GM18499 (cell line): ENCODE results near the gene TTLL11.

Experiments used
- ATAC-seq: cut with Tn5 transposase; IDR thresholded peaks from one replicate; pipeline ENCODE4 v1.9.1; 2021; ENCODE audit warnings: moderate number of reproducible peaks; ENCODE audit not compliant: insufficient read depth, unreplicated experiment

TTLL11 gene

GRCh38 chr9:121949766-121950165 lies 143.3 kb downstream of the TTLL11 start:
- no peak for ATAC-seq

DNA sequence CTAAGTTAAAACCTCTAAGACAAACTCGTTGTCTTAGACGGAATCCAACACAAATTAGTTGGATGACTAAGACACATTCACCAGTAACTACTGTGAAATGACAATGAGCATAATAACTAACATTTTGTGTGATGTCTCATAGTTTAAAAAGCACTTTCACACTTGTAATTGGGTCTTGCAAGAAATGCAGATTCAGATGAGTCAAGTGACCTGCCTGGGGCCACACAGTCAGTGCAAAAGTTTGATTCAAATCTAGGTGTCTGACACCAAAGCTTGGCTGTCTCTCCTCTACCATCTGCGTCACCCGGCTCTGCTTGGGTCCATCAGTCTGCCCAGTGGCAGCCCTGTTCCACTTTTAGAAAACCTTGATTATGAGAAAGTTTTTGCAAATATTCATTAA lies 143.7 kb downstream of the TTLL11 start:
- no peak for ATAC-seq

DNA sequence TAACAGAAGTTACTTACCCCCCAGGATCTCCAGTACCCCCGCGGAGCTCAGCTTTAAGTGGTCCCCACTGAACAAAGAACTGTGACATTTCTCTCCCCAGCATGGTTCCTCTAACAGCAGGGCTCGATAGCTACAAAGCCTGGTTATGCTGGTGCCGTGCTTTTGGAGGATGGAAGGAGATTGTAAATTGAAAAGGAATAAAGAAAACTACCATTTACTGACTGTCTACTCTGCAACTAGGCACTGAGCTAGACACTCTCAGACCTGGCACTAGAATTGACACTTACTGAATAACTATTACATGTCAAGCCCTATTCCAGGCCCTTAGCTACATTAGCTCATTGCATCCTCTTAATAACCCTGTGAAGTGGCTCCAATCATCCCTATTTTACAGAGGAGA lies 145.3 kb downstream of the TTLL11 start:
- no peak for ATAC-seq

DNA sequence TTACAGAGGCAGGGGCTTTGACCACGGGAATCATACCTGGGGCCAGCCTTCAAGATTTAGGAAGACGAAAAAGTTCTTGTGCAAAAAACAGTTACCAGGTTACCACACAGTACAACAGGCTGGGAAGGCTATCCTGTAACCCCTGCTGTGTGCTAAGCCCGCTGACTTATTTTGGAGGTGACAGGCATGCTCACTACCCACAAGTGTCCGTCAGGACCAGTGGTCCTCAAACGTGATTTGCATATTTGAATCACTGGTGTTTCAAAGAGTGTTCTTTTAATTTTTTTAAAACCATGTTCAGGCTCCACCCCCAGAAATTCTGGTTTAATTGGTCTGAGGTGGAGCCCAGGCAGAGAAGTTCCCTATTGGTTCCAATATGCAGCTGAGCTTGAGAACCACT lies 146.6 kb downstream of the TTLL11 start:
- ATAC-seq, result no peak

DNA sequence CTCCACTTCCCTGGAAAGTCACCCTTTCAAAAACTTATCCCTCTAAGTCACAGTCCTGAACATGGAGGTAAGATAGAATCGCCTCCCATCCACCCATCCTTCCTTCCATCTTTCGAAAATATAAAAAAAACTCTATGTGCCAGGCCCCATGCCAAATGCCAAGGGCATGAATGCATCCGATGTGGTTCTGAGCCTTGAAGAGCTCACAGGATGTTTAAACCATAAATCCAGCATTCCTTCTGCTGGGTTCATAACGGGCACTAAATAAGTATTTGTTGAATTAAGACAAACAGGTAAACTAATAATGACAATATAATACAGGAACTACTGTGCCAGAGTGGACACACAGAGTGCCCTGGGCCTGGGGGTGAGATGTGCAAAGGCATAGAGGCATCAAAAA lies 147.3 kb downstream of the TTLL11 start:
- ATAC-seq, result no peak

DNA sequence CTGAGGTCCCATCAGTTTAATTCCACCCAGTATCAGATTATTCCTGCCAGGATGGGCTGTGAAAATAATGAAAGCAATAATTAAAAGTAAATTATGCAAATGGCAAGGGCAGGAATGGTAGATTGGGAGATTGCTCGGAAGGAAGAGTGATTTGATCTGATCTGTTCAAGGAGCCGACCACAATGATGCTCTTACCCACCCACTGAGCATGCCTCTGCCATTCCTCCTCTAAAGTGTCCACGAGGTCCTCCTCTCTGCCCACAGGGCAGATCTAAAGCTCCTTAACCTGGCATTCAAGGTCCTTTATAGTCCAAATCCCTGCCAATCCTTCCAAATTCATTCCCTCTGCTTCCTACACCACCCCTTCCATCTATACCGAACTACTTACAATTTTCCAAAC lies 147.8 kb downstream of the TTLL11 start:
- no peak for ATAC-seq

- no peak for ATAC-seq
Observed at GRCh38 chr9:121944711-121945191, 148.4 kb downstream of the TTLL11 start.

GRCh38 chr9:121943463-121943862 lies 149.6 kb downstream of the TTLL11 start:
- no peak for ATAC-seq

- ATAC-seq, result no peak
Observed at GRCh38 chr9:121942866-121943382, 150.2 kb downstream of the TTLL11 start.

DNA sequence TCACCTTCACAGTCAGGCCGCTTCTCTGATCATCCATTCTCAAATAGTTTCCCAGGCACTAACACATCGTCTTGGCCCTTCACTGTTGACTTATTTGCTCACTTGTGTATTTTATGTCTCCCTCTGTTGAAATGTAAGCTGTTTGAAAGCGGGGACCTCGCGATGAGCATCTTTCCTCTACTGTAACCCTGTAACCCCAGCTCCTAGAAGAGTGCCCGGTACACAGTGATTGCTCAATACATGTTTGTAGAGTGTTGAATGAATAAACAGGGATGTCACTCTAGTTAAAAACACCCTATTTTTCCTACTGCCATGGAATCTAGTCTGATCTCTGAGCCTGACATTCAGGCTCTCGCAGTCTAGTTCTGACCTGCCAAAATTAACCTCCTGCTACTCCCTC lies 150.8 kb downstream of the TTLL11 start:
- ATAC-seq, result no peak

DNA sequence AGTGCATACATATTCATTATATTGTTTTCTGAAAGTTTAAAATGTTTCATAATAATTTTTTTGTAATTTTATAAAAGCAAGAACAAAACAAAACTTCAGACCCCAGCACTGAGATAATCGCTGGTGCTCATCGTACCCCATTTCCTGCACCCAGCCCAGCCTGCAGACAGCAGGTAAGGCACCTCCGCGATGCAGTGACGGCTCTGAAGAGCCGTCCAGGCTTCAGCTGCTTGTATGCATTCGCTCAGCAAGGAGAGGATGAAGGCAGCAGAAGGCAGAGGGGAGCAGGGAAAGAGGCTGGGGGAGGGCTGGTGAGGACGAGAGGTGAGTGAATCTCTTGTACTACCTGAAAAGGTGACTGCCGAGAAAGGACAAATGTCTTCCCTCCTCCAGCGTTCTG lies 153.5 kb downstream of the TTLL11 start:
- ATAC-seq, result no peak

- no peak for ATAC-seq
Observed at GRCh38 chr9:121938621-121939020, 154.5 kb downstream of the TTLL11 start.

DNA sequence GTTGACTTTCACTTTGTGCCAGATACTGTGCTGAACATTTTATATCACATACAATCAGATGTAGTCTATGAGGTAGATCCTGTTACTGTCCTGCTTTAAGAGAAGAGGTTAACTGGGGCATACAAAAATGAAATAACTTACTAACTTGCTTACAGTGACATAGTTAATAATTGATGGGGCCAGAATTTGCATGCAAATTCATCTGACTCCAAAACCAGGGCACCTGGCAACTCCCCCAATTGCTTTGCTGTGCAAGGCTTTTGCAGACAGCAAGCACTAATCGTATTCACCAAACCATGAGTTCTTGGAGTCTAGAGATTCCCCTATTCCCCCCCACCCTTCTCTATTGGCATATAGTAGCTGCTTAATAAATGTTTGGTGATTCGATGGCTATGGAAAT lies 155.9 kb downstream of the TTLL11 start:
- no peak for ATAC-seq

GRCh38 chr9:121935739-121936138 lies 157.4 kb downstream of the TTLL11 start:
- no peak for ATAC-seq

DNA sequence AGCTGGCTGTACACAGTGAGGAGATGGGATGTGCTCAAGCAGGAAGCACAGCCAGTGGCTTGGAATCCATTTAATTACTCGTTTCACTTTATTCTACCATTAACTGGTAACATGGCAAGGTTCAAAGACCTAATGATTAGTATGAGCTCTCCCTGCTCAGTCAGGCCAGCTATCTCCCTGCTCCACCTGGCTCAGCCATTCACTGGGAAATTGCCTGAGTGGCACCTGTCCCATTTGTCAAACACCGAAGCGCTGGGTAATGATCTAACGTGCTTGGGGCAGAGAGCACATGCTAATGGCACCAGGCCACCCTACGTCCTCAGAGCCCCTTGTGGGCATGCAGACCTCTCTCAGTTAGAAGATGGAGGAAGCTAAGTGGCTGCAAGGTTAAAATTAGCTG lies 162.2 kb downstream of the TTLL11 start:
- no peak for ATAC-seq

DNA sequence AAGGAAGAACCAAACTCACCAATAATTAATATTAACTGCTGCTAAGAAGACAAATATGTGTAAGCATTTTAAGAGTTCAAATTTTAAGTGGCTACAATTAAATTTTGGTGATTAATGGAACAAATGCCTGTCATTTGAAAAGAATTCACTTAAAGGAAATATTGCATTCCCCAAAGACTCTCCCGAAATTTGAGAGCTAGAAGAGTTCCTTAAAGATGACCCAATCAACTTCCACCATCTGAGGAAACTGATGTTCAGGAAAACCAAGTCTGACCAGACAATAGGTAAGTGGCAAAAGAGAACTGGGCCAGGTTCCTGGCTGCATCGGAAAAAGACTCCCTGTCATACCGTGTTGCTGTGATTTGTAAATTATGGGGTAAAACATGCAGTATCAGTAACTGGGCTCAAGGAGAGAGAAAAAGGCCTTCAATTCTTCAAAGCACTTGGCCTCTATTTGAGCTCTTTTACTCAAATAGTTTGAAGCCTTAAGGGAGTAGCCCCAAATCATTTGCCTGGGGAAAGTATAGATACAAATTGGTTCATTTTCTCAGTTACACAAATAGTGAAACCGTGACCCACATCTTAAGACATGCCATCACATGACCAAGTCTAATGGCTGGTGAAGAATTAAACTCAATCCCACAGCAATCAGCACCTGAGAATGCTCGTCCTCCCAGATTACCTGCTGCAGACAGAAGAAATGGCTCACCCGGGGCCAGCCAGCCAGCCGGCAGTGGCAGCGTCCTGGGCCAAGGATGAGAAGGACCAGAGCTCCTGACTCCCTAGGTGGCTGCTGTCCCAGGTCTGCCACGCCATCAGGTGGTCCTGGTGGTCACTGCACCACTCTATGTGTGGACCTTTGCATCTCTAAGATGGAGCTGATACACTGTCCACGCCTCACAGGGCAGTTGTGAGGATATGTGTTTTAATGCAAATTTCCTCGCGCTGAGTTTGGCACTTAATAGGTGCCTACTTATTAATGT lies 162.9 kb downstream of the TTLL11 start:
- no peak for ATAC-seq

DNA sequence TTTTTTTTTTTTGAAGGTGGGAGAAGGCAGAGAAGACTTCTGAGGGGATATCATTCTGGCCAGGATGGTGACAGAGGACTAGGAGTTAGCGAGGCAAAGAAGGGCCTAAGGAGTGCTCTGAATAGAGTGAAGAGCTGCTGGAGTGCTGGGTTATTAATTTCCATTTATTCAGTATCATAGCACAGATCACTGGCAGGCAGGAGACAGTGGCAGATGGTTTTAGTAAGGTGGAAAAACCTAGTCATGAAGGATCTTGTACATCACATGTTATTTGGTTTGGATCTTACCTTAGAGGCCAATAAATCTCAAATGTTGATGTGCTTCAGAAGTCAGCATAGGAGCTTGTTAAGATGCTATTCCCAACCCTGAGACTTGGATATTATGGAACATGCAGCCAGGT lies 165.5 kb downstream of the TTLL11 start:
- no peak for ATAC-seq

DNA sequence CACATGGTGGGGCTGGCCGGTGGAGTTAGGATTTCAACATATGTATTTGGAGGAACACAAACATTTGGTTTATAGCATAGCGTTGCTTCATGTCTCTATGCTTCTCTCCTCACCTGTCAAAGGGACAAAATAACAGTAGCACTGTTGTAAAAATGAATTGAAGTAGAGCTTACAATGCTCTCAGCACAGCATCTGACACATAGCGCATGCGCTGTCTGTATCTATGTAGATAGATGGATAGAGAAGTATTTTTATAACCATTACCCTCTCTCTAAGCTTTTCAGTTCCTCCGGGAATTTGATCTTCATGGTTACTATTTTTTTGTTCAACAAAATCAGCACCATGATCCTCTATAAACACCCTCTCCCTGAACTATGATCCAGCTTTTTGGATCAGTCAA lies 166.0 kb downstream of the TTLL11 start:
- no peak for ATAC-seq

GRCh38 chr9:121926351-121926801 lies 166.7 kb downstream of the TTLL11 start:
- no peak for ATAC-seq

GRCh38 chr9:121925935-121926334 lies 167.2 kb downstream of the TTLL11 start:
- ATAC-seq, result no peak

DNA sequence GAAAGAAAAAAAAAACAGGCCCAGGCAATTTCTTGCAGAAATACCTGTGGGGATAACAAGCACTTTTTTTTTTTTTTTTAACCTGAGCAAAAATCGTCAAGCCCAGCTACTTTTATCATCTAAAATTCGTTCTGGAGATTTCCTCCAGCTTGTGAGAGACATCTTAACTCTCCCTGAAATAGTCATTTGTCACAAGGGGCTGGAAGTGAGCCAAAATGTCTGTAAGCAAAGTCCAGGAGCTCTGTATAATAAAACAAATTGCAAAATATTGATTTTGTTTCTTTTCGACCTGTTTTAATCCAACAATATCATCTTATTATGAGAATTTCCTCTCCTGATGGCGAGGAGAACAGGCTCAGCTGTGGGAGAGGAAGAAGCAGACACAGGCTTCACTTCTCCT lies 168.4 kb downstream of the TTLL11 start:
- ATAC-seq, result no peak

- no peak for ATAC-seq
Observed at GRCh38 chr9:121921444-121921843, 171.7 kb downstream of the TTLL11 start.
